ENCODE data around the gene PTPRK. TPM values are rescaled to one million over a fixed set of nuclear protein-coding genes. Genes with fewer than 3 reads are reported as not detected.

The PTPRK gene
- total and polyA plus RNA-seq, 2 of the 8 experiments (the other 6 are each of a cell fraction or from before 2014, with no cell fraction given) = 11.4 to 47.3 TPM

GRCh38 chr6:128333581-128334223 is 186.7 kb downstream of the PTPRK start:
- Histone ChIP-seq H2AFZ (ENCODE audit: low read length) (no peak overlapping the region), H3K27ac (ENCODE audit: low read depth, low read length) (no peak overlapping the region), H3K79me1 (ENCODE audit: low read depth, low read length) (no peaks in the 10 kb centered on the region), H4K8ac (ENCODE audit: extremely low read depth, insufficient read depth, low read length) (no peak overlapping the region), H2BK5ac (ENCODE audit: low read depth, low read length) (no peak overlapping the region), H4K91ac (replicated peaks; ENCODE audit: insufficient read length, low read length) (no peak overlapping the region), H3K4me1 (replicated peaks in 1 of 4; ENCODE audit: control insufficient read depth in 3 of 4, insufficient read depth in 4 of 4, low read length in 3 of 4) (no peaks in the 10 kb centered on the region), H2BK120ac (replicated peaks; ENCODE audit: low read depth, low read length) (no peak overlapping the region), H3K4me2 (ENCODE audit: insufficient read depth in 1 of 2, low read depth in 2 of 2, low read length in 2 of 2) (no peak overlapping the region), H3K4ac (replicated peaks; ENCODE audit: insufficient read length, low read depth, low read length) (no peak overlapping the region), H3K18ac (ENCODE audit: extremely low read depth, low read length) (no peak overlapping the region), H3K9me3 (ENCODE audit: insufficient read depth in 2 of 2, low read depth in 1 of 2, low read length in 1 of 2) (no peaks in the 10 kb centered on the region), H3K9ac (replicated peaks in 1 of 4; ENCODE audit: extremely low read depth in 1 of 4, low read depth in 3 of 4, low read length in 3 of 4) (no peak overlapping the region), H3K36me3 (ENCODE audit: control insufficient read depth in 2 of 4, insufficient read depth in 4 of 4, low read length in 3 of 4) (no peaks in the 10 kb centered on the region), H2BK15ac (ENCODE audit: low read length) (no peak overlapping the region), H4K20me1 (replicated peaks in 1 of 2; ENCODE audit: control insufficient read depth in 1 of 2, insufficient read depth in 2 of 2, low read length in 2 of 2) (no peaks in the 10 kb centered on the region), H2BK20ac (ENCODE audit: low read length) (no peak overlapping the region), H2BK12ac (ENCODE audit: low read depth, low read length) (no peak overlapping the region), H3K27me3 (replicated peaks in 1 of 4; ENCODE audit: control insufficient read depth in 3 of 4, extremely low read depth in 1 of 4, insufficient read depth in 3 of 4, low read length in 3 of 4) (no peaks in the 10 kb centered on the region), H2AK5ac (ENCODE audit: low read depth, low read length) (no peak overlapping the region), H4K5ac (ENCODE audit: insufficient read length, low read depth, low read length) (no peak overlapping the region), H3K23me2 (ENCODE audit: low read depth, low read length) (no peaks in the 10 kb centered on the region; the same call in 1 of the 2 replicates), H3K79me2 (ENCODE audit: control insufficient read depth in 1 of 2, insufficient read depth in 2 of 2, low read length in 2 of 2) (peaks cover 0 to 12% of the 10 kb centered on the region in 2 experiments; a peak in 1 of 4 replicates), H3K23ac (ENCODE audit: insufficient read length) (no peak overlapping the region), H3K56ac (replicated peaks; ENCODE audit: insufficient read length, low read depth, low read length) (no peak overlapping the region), H3K14ac (ENCODE audit: insufficient read length) (no peak overlapping the region), H3K4me3 (ENCODE audit: extremely low read depth in 1 of 4, insufficient read depth in 2 of 4, low read depth in 3 of 4, low read length in 4 of 4) (no peak overlapping the region)
- no peak for FAIRE-seq
- TF ChIP-seq EP300 (IDR thresholded peaks at IDR 0.05; ENCODE audit: borderline replicate concordance in 1 of 2, low read depth in 2 of 2, low read length in 2 of 2) = no peak
- TF ChIP-seq SP2 (IDR thresholded peaks at IDR 0.05; ENCODE audit: low read length) = no peak
- TF ChIP-seq NRF1 (IDR thresholded peaks at IDR 0.05; ENCODE audit: low read depth, low read length) = no peak
- TF ChIP-seq NANOG (IDR thresholded peaks at IDR 0.05; ENCODE audit: insufficient read depth, low read depth, low read length, poor library complexity, severe bottlenecking) = no peak
- 84% methylated on average over 5 of the region's 5 CpGs; no CpG with 5 or more reads in 1 of the 2 experiments for WGBS, 2 experiments (ENCODE audit: extremely low coverage in 1 of 2, insufficient coverage in 1 of 2, insufficient read length in 1 of 2, insufficient replicate concordance in 2 of 2, low coverage in 1 of 2, low lambda C conversion rate in 2 of 2, missing lambda C conversion rate in 1 of 2)
- no peak for DNase-seq (ENCODE audit: low read depth in 1 of 2, low spot score in 2 of 2)
- POLR2A ChIA-PET (ENCODE audit: partially characterized antibody) = no interaction called here
- CTCF ChIA-PET (ENCODE audit: partially characterized antibody) = interaction anchor here (0.6 kb wide), 1 partner anchor 393 kb away, joined by 3 read pairs; no protein-coding TSS in a partner anchor
